OCI-LY7 (cell line): ENCODE results near the gene MACROD2.

ENCODE experiments used
- CTCF ChIP-seq: fragments of 200-600 bp; sonication (generic); conservative IDR thresholded peaks from 2 replicates; pipeline ENCODE4 v1.5.1; 2014; ENCODE audit warnings: mild to moderate bottlenecking, antibody characterized with exemption, low read length, moderate library complexity, mixed read lengths
- EZH2phosphoT487 ChIP-seq: fragments of 200-600 bp; sonication (generic); IDR thresholded peaks from 2 replicates; pipeline ENCODE4 v1.6.1; 2018; ENCODE audit warnings: low read depth, borderline replicate concordance, mild to moderate bottlenecking, mixed run types, antibody characterized with exemption, low read length, moderate library complexity, mixed read lengths

GRCh38 chr20:14012671-14013070 is 17.4 kb downstream of the MACROD2 start:
- TF ChIP-seq CTCF (no peak), EZH2phosphoT487 (no peak)
